ENCODE results near the gene ESAM.

The ESAM gene, protein sequence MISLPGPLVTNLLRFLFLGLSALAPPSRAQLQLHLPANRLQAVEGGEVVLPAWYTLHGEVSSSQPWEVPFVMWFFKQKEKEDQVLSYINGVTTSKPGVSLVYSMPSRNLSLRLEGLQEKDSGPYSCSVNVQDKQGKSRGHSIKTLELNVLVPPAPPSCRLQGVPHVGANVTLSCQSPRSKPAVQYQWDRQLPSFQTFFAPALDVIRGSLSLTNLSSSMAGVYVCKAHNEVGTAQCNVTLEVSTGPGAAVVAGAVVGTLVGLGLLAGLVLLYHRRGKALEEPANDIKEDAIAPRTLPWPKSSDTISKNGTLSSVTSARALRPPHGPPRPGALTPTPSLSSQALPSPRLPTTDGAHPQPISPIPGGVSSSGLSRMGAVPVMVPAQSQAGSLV

DNA sequence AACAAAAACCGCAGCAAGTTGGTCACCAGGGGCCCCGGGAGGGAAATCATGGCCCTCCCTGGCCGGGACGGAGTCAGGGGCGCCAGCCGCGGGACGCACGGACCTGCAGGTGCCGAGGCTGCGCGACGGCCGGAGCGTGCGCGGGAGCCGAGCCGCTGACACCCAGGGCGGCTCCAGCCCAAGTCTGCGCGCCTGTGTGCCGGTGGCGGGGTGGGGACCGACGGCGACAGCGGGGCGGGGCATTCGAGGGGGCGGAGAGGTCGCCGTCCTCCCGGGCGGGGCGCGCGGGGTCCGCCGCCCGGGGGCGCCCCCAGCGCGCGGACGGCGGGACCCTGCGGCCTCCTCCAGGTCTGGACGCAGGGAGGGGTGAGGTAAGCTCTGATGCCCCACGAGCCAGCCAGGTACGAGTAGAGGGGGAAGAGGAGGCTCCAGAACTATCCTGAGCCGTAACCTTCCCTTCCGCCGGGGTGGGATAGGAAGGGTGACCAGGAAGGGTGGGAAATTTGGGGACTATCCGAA is at the start of gene ESAM:
Gene ESAM, minus strand, starts transcription at position 186 of the 519 bp plus-strand sequence. Its CDS starts 136 bp downstream, at position 50.
- no peak for FAIRE-seq

DNA sequence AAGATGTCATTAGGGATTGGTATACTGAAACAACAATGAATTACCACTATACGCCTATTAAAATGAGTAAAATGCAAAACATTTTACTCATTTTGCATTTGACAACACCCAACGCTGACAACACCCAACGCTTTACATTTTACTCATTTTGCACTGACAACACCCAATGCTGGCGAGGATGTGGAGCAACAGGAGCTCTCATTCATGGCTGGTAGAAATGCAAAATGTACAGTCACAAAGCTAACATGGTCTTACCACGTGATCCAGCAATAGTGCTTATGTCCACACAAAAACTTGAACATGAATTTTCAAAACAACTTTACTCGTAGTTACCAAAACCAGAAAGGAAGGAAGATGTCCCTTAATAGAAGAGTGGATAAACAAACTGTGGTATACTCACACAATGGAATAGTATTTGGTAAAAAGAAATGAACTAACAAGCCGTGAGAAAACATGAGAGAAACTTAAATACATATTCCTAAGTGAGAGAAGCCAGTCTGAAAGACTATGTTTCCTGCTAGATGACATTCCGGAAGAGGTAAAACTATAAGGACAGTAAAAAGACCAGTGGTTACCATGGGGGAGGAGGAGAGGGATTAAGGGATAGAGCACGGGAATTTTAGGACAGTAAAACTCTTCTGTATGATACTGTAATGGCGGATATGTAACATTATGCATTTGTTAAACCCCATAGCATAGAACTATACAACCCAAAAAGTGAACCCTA is 49.5 kb upstream of the ESAM start:
- no peak for FAIRE-seq

DNA sequence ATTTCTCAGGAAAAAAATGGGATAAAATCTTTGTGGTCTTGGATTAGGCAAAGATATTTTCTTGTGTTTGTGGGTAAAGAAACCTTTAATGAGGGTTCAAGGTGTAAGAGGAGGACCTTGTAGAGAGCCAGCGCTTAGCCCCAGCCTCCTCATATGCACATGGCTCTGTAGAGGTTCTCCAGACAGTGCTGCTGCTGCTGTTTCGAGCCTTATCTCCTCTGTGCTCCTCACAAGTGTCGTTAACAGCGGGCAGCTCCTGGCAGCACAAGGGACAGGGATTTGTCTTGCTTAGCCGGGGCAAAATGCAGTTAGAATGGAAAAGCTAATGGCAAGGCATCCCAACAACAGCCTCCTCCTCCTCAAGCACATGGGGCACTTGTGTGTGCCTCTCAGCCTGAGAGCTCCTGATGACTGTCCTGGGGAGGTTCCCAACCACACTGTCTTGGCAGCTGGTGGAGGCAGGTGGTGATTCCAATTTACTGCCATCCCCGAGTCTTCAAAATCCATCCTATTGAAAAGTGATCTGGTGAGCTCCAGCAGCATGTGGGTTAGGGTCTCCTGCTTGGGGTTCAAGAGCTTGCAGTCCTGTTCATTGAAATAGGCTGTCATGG is 45.7 kb upstream of the ESAM start:
- FAIRE-seq = no peak

DNA sequence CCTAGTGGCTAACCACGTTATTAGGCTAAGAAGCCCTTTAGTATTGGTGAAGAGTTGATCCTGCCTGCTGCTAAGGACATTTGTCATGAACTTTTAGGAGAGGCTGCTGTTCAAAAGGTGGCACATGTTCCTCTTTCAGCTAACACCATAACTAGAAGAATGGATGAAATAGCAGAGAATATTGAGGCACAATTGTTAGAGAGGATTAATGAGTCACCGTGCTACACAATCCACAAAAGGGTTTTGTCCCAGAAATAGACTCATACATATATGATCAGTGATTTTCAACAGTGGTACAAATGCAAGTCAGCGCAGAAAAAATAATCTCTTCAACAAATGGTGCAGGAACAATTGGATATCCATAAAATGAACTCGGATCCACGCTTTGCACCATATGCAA is 45.1 kb upstream of the ESAM start:
- no peak for FAIRE-seq

DNA sequence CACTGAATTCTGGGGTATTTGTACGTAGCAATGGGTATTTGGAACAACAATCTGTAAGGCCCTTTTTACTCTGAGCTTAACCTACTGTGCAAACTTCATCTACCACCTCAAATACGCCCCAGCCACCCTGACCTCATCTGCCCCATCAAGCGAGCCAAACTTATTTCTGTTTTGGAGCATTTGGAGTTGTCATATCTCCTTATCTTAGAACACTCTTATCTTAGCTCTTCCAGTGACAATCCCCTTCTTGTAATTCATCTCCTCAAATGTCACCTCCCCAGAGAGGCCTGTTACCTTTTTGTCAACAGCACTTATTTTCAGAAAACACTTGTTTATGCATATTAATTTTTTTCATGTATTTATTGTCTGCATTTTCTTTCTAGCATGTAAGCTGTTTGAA is 42.8 kb upstream of the ESAM start:
- FAIRE-seq = no peak

DNA sequence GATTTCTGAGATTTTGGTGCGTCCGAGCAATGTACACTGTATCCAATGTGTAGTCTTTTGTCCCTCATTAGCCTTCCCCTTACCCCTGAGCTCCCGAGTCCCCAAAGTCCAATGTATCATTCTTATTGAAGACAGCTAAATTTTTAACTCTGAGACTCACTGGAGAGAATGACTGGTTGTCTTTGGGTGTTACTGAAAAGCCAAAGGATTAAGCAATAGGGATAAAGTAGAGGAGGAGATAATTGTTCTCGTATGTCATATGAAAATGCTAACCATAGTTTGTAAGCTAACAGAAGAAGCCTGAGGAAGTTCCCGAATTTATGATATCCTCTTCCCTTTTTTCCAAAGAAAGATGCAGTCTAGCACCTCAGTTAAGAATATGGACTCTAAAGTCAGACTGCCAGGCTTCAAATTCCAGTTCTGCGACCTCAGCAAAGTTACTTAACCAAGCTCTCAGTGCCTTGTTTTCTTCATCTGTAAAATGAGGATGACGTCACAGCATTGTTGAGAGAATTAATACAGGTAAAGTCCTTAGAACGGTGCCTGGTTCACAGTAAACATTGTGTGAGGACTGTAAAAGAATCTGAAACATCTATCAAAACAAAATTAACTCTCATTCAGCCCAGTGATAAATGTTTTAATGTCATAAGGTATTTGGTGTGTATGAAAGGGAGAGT is 39.7 kb upstream of the ESAM start:
- no peak for FAIRE-seq

DNA sequence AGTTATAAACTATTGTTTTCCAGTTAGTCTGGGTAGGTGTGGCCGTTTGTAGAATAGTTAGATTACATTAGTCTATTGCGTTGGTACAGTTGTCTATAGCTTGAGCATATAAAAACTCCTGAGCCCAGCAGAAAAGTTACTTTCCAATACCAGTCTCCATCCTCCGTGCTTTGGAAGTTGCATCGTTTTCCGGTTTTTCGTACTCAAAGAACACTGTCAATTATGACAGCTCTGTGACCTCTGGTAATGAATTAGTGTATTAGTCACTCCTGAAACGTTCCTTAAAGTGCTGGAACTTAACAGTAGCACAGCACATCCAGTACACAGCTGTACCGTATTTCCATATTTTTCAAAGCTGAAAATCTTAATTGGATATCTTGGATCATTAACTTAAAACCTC is 38.9 kb upstream of the ESAM start:
- FAIRE-seq = no peak

DNA sequence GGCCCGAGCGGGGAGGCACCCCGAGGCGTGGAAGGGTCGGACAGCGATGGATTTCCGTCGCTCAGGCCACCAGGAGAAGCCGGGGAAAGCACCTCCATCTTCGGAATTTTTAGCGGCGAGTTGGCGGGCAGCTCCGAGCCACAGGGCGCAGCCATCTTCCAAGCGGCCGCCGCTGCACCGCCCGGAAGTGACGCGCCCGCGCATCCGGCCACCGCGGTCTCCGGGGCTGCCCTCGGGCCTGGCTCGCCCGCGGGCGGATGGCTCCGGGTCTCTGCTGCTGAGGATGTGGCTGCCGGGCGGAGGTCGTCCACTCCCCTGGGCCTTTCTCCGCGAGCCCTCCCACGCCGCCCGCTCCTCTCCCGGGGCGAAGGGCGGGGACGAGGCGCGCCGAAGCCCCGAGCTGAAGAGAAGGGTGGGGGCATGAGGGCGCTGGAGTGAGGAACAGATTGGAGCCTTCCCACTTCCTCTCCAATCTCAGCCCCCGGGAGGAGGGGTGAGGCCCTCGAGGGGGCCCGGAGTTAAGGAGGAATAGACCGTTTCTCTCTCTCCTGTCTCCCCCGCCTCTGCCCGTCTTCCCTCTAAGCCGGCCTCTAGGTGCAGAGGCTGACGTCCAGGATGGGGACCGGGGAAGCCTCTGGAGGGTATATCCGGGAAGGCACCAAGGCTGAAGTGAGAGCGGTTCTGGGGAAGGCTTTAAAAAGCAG is 38.3 kb upstream of the ESAM start, which contains the start of gene MSANTD2:
Gene MSANTD2, minus strand, starts transcription at position 181 of the 704 bp plus-strand sequence. Its CDS starts 26 bp downstream, at position 155.
- FAIRE-seq = no peak

DNA sequence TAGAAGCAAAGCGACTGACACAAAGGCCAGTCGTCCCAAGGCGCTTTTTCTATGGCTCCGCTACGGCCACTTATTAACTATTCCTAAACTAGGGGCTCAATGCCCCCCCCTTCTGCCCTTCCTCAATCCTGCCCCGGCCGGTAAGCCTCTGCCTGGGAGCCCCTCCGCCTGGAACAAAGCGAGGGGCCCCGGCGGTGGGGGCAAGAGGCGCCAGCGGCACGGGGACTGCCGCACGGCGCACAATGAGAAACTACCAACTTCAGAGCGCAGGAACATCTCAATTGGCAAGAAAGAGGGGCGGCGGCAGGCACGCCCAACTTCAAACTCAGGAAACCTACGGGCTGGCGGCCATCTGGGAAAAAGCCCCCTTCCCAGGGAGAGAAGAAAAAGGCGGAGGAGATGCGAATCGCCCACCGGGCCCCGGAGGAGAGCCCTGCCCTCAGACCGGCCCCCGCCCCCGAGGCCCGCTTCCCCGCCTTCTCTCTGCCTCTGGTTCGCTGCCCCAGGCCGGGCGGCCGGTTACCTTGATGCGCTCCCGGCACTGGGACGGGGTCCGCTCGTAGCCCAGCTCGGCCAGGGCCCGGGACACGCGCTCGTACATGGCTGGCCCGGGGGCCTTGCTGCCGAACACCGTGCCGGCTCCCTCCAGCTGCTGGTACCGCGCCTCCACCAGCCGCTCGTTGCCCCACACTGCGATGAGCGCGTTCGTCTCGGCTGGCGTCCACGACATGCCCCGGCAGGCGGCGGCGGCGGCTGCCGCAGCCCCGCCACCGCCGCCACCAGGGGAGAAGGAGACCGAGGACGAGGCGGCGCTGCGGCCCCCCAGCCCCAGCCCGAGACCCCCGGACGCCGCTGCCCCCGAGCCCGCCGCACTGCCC is 37.5 kb upstream of the ESAM start:
- no peak for FAIRE-seq

DNA sequence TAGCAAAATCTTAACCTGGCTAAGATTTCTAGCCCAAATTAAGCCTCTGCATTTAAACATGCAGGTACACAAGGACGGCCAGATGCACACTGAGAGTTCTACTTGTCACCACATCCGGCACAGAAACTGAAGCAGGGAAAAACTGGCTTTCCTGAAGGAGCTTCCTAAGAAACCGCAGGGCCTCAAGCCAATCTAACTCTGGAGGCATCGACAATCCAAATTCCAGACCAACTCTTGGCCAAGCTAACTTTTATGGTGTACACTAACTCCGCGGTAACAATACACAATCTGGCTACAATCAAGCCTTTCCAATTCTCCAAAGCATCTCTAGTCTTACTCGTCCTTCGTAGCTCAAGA is 36.9 kb upstream of the ESAM start:
- no peak for FAIRE-seq

DNA sequence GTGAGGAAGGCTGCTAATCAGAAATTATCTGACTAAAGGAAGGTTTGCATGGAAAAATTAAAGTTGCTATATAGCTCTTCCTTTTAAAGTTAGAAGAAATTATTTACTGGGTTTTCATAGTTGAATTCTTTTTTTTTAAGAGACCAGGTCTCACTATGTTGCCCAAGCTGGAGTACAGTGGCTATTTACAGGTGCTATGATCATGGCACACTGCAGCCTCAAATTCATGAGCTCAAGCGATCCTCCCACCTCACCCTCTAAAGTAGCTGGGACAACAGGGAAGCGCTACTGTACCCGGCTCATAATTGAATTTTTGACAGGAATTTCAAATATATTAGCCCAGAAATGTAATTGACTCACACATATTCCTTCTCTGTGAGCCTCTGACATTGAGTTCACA is 34.2 kb upstream of the ESAM start:
- no peak for FAIRE-seq

DNA sequence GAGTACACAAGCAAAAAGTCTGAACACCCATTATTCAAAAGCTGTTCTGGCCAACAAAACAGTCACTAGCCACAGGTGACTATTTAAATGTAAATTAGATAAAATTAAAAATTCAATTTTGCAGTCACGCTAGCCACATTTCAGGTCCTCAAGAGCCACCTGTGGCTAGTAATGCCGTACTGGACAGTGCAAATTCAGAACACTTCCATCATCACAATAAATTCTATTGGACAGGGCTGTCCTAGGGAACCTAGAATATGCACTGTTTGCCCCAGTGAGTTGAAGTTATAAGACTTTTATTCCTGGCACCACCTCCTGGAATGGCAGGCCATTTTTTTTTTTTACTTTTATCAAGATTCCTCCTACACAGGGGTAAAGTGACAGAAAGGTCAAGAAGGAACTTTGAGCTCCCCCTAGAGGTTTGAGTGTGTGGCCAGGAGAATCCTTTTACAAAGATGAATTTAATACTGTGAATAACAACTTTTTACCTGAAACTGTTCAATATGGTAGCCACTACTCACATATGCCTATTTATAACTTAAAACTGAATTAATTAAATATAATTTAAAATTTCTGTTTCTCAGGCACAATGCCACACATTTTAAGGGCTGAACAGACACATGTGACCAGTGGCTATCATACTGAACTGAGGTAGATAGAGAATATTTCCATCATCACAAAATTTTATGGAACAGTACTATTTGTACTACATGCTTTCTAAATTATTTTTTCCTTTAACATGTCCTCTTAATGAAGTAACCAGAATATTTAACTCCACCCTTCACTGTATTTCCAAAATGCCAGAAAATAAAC is 31.6 kb upstream of the ESAM start:
- FAIRE-seq = no peak

DNA sequence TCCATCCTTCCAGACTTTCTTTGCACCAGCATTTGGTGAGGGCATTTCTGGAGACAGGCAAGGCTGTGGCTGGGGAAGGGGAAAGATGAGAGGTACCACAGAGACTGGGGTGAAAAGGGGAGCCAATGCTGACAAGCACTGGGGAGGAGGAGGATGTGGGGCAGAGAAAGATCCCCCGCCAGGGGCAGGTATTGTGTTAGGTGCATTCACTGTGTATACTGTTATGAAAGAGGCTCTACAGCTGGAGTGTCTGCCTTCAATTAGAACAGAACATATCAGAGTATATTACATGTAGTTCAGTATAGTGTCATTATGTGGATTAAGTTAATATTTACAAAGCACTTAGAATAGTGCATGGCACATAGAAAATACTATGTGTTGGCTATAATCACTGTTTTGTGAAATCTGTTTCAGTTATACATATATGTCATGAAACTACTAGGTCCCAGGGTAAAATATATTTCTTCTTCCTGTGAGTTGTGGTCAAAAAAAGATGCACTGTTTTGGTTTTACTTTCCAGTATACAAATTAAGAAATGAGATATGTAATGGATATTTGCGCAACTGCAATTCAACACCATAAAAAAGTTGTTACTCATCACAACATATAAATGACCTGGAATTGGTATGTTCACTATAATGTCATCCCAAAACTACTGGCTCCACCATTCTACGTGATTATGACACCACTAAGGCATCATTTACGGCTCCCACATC is 29.7 kb upstream of the ESAM start:
- no peak for FAIRE-seq

DNA sequence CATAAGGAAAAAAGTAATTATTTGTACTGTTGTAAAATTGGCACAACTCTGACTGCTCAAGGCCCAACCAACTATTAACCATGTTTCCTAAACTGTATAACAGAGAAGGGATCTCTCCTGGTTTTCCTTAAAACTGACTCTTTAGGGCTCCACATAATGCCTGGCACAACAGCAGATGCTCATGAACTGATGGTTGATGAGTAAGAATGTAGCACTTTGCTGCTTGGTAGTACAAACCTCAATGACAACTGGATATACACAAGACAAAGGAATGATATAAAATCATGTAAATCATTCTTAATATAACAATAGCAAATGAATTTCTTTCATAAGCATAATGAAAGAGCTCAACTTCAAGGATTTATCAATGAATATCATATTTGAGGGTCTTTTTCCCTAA is 26.4 kb upstream of the ESAM start:
- no peak for FAIRE-seq

DNA sequence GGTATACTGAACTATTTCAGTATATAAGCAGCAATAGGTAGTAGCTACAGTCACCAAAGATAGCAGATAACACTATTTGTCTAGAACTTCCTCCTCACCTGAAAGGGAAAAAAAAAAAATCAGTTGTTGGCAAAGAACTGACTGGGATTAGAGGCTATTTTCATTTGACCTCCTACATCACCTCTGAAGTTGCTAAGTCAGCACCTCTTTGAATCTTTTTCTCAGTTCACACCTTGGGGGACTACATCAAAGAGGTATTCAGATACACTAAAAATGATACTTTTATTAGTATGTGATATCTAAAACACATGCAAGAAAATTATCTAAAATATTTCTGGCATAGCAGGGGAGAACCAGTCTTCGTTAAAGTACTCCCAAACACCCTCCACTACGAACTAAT is 22.0 kb upstream of the ESAM start:
- no peak for FAIRE-seq

DNA sequence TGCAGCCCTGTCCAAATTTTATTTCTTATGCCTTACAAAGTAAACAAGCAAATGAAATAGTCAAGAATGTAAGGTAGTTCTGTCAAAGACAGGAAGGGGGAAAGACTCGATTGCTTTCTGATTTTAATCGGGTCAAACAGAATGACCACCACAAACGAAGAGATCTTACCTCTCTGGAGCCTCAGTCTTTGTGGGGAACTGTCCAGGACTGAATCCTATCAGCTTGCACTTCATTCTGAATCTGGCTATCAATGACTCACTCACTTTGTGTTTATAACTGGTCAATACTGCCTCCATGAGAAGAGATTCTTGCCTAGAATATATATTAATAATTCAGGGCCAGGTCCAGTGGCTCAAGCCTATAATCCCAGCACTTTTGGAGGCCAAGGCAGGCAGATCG is 20.9 kb upstream of the ESAM start:
- FAIRE-seq = no peak

DNA sequence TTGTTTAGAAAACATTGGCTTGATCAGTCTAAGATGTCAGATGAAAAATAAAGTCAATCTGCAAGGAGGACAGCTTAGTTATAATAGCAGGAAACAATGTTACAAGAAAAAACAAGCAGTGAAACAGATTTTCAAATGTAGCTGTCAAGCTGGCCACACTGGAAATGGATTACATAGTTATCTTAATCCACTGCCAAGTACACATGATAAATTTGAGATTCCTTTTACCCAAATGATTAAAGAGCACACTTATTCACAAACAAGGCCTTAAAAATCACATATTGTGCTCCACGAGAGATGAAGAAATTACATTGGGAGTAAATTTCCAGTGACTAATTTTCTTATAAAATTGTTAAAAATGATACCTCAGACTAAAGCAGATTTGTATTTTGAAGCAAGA is 17.5 kb upstream of the ESAM start:
- FAIRE-seq = no peak

DNA sequence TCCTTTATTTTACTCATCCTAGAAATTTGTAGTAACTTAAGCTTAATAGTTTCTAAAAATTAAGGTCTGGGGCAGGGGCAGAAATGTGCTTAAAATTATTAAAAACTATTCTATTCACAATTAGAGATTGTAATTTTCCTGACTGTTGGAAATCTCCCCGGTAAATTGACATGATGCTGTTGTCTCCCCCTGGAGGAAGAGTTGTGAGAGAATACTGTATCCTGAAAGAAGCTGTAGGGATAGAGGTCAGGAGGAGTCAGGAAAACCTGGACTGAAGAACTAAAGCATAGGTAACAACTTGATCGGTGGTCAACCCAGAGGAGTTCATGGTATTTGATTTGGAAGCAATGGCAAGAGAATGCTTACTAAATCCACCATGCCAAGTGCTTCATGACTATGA is 16.2 kb upstream of the ESAM start:
- no peak for FAIRE-seq

DNA sequence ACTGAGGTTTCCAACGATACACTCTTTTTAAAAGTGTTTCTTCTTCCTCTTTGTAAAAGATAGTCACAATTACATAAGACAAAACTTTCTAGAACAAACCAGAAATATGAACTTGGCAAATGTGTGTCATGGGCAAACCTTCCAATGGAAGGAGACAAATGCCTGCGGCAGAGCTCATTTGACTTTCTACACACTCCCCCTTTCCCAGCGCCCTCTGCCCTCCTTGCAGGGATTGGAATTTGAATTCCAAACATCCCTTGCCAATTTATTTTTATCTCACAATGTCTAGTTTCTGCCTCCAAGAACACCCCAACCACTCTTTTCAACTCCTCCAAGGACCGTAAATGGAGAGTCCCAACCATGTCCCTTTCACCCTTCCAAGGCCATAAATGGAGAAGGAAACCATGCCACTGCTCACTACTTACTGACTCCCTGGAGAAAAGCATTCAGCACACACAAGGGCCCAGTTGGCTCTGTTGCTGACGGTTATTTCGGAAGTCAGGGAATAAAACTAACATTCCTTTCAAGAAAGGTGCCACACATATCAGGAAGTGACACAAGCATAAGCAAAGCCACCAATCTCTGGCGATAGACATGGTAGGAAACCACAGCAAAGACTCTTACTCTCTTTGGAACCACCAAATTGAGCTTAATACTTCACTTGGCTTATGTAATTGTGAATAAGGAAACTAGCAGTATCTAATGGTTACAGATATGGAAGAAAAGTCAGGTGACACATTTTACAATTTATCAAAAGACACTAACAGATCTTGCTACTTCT is 15.0 kb upstream of the ESAM start:
- no peak for FAIRE-seq
